ENCODE measurements around the gene LRIT2.

- TF ChIP-seq CTCF (IDR thresholded peaks at IDR 0.05; ENCODE audit: low read depth, low read length, poor library complexity, severe bottlenecking) (no peak), EZH2phosphoT487 (IDR thresholded peaks at IDR 0.05; ENCODE audit: borderline replicate concordance, low read length) (no peak)
Observed at GRCh38 chr10:84188815-84189214, 36.5 kb downstream of the LRIT2 start.

Data from DOHH2 (cell line).